ENCODE data around the gene TLR3.
A peak's percentile ranks its signal among the peaks of the same experiment; 100 is the strongest.
"Not testable (repeated sequence)": the region's sequence is repeated elsewhere in the genome, so short reads cannot be mapped to it uniquely, and the experiment has no call there.

The TLR3 gene

GRCh38 chr4:186068581-186069348 is at the start of gene TLR3:
Gene TLR3, plus strand, starts transcription at chr4:186069156. Its CDS starts 7,464 bp downstream, at chr4:186076620.
- DNase-seq (ENCODE audit: low spot score): no peak

GRCh38 chr4:186019269-186019668 is 49.7 kb upstream of the TLR3 start:
- DNase-seq (ENCODE audit: low spot score): no peak

- DNase-seq (ENCODE audit: low spot score): no peak
Observed at GRCh38 chr4:186020106-186020792, 48.7 kb upstream of the TLR3 start.

- DNase-seq (ENCODE audit: low spot score): no peak
Observed at GRCh38 chr4:186020793-186021407, 48.1 kb upstream of the TLR3 start.

- peak; percentile 78 for DNase-seq (ENCODE audit: low spot score)
Observed at GRCh38 chr4:186021461-186022167, 47.3 kb upstream of the TLR3 start.

GRCh38 chr4:186023975-186024374 is 45.0 kb upstream of the TLR3 start:
- DNase-seq (ENCODE audit: low spot score): no peak

- no peak for DNase-seq (ENCODE audit: low spot score)
Observed at GRCh38 chr4:186024637-186025407, 44.1 kb upstream of the TLR3 start.

GRCh38 chr4:186025408-186025690 is 43.6 kb upstream of the TLR3 start:
- no peak for DNase-seq (ENCODE audit: low spot score)

GRCh38 chr4:186027405-186027804 is 41.6 kb upstream of the TLR3 start:
- DNase-seq (ENCODE audit: low spot score): no peak

- DNase-seq (ENCODE audit: low spot score): peak; percentile 42
Observed at GRCh38 chr4:186029571-186030398, 39.2 kb upstream of the TLR3 start.

- no peak for DNase-seq (ENCODE audit: low spot score)
Observed at GRCh38 chr4:186030399-186030775, 38.6 kb upstream of the TLR3 start.

- DNase-seq (ENCODE audit: low spot score): peak; percentile 23
Observed at GRCh38 chr4:186030795-186031194, 38.2 kb upstream of the TLR3 start.

- no peak for DNase-seq (ENCODE audit: low spot score)
Observed at GRCh38 chr4:186032259-186032658, 36.7 kb upstream of the TLR3 start.

- no peak for DNase-seq (ENCODE audit: low spot score)
Observed at GRCh38 chr4:186033027-186033426, 35.9 kb upstream of the TLR3 start.

GRCh38 chr4:186034613-186035012 is 34.3 kb upstream of the TLR3 start:
- DNase-seq (ENCODE audit: low spot score): not testable (repeated sequence)

- DNase-seq (ENCODE audit: low spot score): no peak
Observed at GRCh38 chr4:186036976-186037581, 31.9 kb upstream of the TLR3 start.

- peak; percentile 78 for DNase-seq (ENCODE audit: low spot score)
Observed at GRCh38 chr4:186037692-186038658, 31.0 kb upstream of the TLR3 start.

GRCh38 chr4:186039697-186040096 is 29.3 kb upstream of the TLR3 start:
- no peak for DNase-seq (ENCODE audit: low spot score)

- no peak for DNase-seq (ENCODE audit: low spot score)
Observed at GRCh38 chr4:186040316-186040715, 28.6 kb upstream of the TLR3 start.
